T-cell (primary cell): Measurements from ENCODE around the gene EVI5. TPM values are rescaled to one million over a fixed set of nuclear protein-coding genes. Genes with fewer than 3 reads are reported as not detected.
"Not testable (repeated sequence)": the region's sequence is repeated elsewhere in the genome, so short reads cannot be mapped to it uniquely, and the experiment has no call there.

ENCODE experiments used
- ATAC-seq, 4 experiments: fragments of 200-7000 bp in 3 of 4; fragments of 150-1000 bp in 1 of 4; cut with Tn5 transposase; replicated peaks in 1 of 4; 1 replicate in 3 of 4; 2 replicates in 1 of 4; pipeline ENCODE4 v1.10.0; 2021; ENCODE audit warnings: moderate library complexity in 3 of 4, mild to moderate bottlenecking in 2 of 4, moderate number of reproducible peaks in 1 of 4
- CTCF ChIA-PET, 2 donors: fragments of 300-600 bp; sonication (Branson Sonifier 250); formaldehyde crosslinking; loops; one replicate each; lab custom pipeline; 2022; ENCODE audit warnings: antibody characterized with exemption in 2 of 2; lab: Charles Lee
- POLR2A ChIA-PET, 2 donors: fragments of 300-600 bp; sonication (Branson Sonifier 250); formaldehyde crosslinking; loops; one replicate each; lab custom pipeline; 2022; ENCODE audit warnings: antibody characterized with exemption in 2 of 2; lab: Charles Lee
- DNase-seq, 35 experiments: peaks; one replicate each; pipeline versions ENCODE4 v3.0.0 to v3.0.0-alpha.2; 2013 to 2023
- H3K27ac ChIP-seq: one replicate; pipeline ENCODE4 v1.5.1; 2013; ENCODE audit warnings: low read length
- H3K27me3 ChIP-seq, 2 experiments: replicated peaks in 1 of 2; 1 replicate in 1 of 2; 2 replicates in 1 of 2; pipeline versions ENCODE4 v1.6.1 to v1.7.0; 2013; ENCODE audit warnings: low read length in 1 of 2, mixed read lengths in 1 of 2; ENCODE audit not compliant: control insufficient read depth in 2 of 2, insufficient read depth in 2 of 2; ENCODE audit errors: extremely low read depth in 1 of 2
- H3K36me3 ChIP-seq, 2 donors: 1 replicate in 1 of 2; 2 replicates in 1 of 2; pipeline versions ENCODE4 v1.6.1 to v1.7.0; 2013; ENCODE audit warnings: low read length in 1 of 2; ENCODE audit not compliant: control insufficient read depth in 2 of 2, insufficient read depth in 1 of 2; ENCODE audit errors: extremely low read depth in 1 of 2
- H3K4me1 ChIP-seq, 2 experiments: 1 replicate in 1 of 2; 2 replicates in 1 of 2; pipeline versions ENCODE4 v1.6.1 to v1.7.0; 2013; ENCODE audit warnings: low read length in 2 of 2, mixed read lengths in 1 of 2; ENCODE audit not compliant: insufficient read depth in 2 of 2, control insufficient read depth in 1 of 2; ENCODE audit errors: extremely low read depth in 1 of 2
- H3K4me3 ChIP-seq, 2 donors: 1 replicate in 1 of 2; 2 replicates in 1 of 2; pipeline versions ENCODE4 v1.5.1 to v1.7.0; 2013; ENCODE audit warnings: mild to moderate bottlenecking in 2 of 2, low read length in 1 of 2, moderate library complexity in 1 of 2; ENCODE audit not compliant: control insufficient read depth in 1 of 2; ENCODE audit errors: extremely low read depth in 1 of 2
- H3K9me3 ChIP-seq: 2 replicates; pipeline ENCODE4 v1.7.0; 2013
- H3K27ac Mint-ChIP-seq, 2 donors: one replicate each; pipeline ENCODE4 v1.8.0; 2020 to 2021; ENCODE audit warnings: mild to moderate bottlenecking in 2 of 2, mixed read lengths in 2 of 2
- H3K27me3 Mint-ChIP-seq, 2 donors: one replicate each; pipeline ENCODE4 v1.8.0; 2021 to 2022; ENCODE audit warnings: mixed read lengths in 2 of 2
- H3K36me3 Mint-ChIP-seq: one replicate; pipeline ENCODE4 v1.8.0; 2021; ENCODE audit warnings: mixed read lengths
- H3K4me1 Mint-ChIP-seq, 3 donors: one replicate each; pipeline ENCODE4 v1.8.0; 2020 to 2022; ENCODE audit warnings: mixed read lengths in 3 of 3, mild to moderate bottlenecking in 1 of 3
- H3K4me3 Mint-ChIP-seq, 3 donors: one replicate each; pipeline ENCODE4 v1.8.0; 2020 to 2022; ENCODE audit warnings: mild to moderate bottlenecking in 3 of 3, mixed read lengths in 3 of 3, moderate library complexity in 3 of 3
- H3K9me3 Mint-ChIP-seq, 3 donors: one replicate each; pipeline ENCODE4 v1.8.0; 2020 to 2022; ENCODE audit warnings: mixed read lengths in 3 of 3
- WGBS: methylation state at CpG from one replicate; pipeline ENCODE4 v1.1.5; 2013; ENCODE audit warnings: missing lambda C conversion rate; ENCODE audit not compliant: insufficient coverage; 5-methylcytosine and 5-hydroxymethylcytosine counted together
- total RNA-seq, 35 experiments: library from RNA in 6 of 35; stranded (reverse) in 6 of 35; fragments of 120-200 nt in 1 of 35; gene quantifications; one replicate each; pipeline versions ENCODE4 v1.2.1 to v1.2.4 and lab custom pipeline; 2013 to 2026

EVI5 gene
- total RNA-seq, 5 donors from 2014 or later (not counting 1 experiment from before 2014, with no cell fraction given) = 1.5 to 2.4 (median 2.0) TPM

DNA sequence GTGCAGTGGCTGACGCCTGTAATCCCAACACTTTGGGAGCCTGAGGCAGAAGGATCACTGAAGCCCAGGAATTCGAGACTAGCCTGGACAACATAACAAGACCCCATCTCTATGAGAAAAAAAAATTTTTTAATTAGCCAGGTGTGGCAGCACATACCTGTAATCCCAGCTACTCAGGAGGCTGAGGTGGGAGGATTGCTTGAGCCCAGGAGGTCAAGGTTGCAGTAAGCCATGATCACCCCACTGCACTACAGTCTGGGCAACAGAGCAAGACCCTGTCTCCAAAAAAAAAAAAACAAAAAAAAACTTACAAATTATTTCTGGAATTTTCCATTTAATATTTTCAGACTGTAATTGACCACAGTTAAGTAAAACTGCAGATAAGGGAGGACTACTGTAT lies 11.2 kb downstream of the EVI5 start:
- CTCF ChIA-PET = not testable (repeated sequence)

GRCh38 chr1:92769856-92770255 lies 15.1 kb downstream of the EVI5 start:
- Histone ChIP-seq H3K4me3 (no peak overlapping the region), H3K4me1 (no peaks in the 10 kb centered on the region), H3K9me3 (no peaks in the 10 kb centered on the region), H3K36me3 (no peaks in the 10 kb centered on the region), H3K27ac (no peak overlapping the region), H3K27me3 (peaks cover 2 to 9% of the 10 kb centered on the region in 2 experiments)
- ChIA-PET POLR2A (no interaction called here), CTCF (no interaction called here)
- H3K4me1 Mint-ChIP-seq = no peaks in the 10 kb centered on the region
- peaks cover 9% of the 10 kb centered on the region for H3K36me3 Mint-ChIP-seq
- H3K27ac Mint-ChIP-seq = no peak overlapping the region
- H3K27me3 Mint-ChIP-seq = peaks cover 7 to 10% of the 10 kb centered on the region in 2 donors
- H3K4me3 Mint-ChIP-seq = no peak overlapping the region
- no peak for ATAC-seq
- no peak for DNase-seq
- WGBS = no CpG with 5 or more reads among the region's 3 CpGs
- H3K9me3 Mint-ChIP-seq = peaks cover 0 to 14% (median 7%) of the 10 kb centered on the region in 3 donors

More for the DNA sequence above, 11.2 kb downstream of the EVI5 start:
- no CpG with 5 or more reads among the region's 2 CpGs for WGBS
- H3K4me1 Mint-ChIP-seq, H3K9me3 Mint-ChIP-seq, H3K27me3 ChIP-seq, H3K27ac ChIP-seq, ATAC-seq, DNase-seq, H3K27ac Mint-ChIP-seq, H3K9me3 ChIP-seq, H3K4me3 Mint-ChIP-seq, H3K36me3 ChIP-seq, H3K4me1 ChIP-seq, POLR2A ChIA-PET, H3K4me3 ChIP-seq: not testable (repeated sequence)
- Mint-ChIP-seq H3K36me3 (peaks cover 13% of the 10 kb centered on the region), H3K27me3 (peaks cover 19 to 20% of the 10 kb centered on the region in 2 donors)

- Mint-ChIP-seq H3K4me1 (no peaks in the 10 kb centered on the region), H3K9me3 (peaks cover 0 to 14% (median 7%) of the 10 kb centered on the region in 3 donors), H3K27ac (no peak overlapping the region), H3K36me3 (peaks cover 9% of the 10 kb centered on the region), H3K4me3 (no peak overlapping the region), H3K27me3 (peaks cover 7 to 10% of the 10 kb centered on the region in 2 donors)
- ChIA-PET CTCF (interaction anchor here in 1 of 2 donors (0.6 kb wide), 1 partner anchor 11 kb away, joined by 4 read pairs; no protein-coding TSS in a partner anchor), POLR2A (no interaction called here)
- ATAC-seq = no peak
- H3K4me3 ChIP-seq = no peak overlapping the region
- H3K27ac ChIP-seq = no peak overlapping the region
- no peaks in the 10 kb centered on the region for H3K36me3 ChIP-seq
- DNase-seq = no peak
- no peaks in the 10 kb centered on the region for H3K4me1 ChIP-seq
- H3K27me3 ChIP-seq = peaks cover 0 to 9% of the 10 kb centered on the region in 2 experiments
- no peaks in the 10 kb centered on the region for H3K9me3 ChIP-seq
Observed at GRCh38 chr1:92768915-92769314, 16.0 kb downstream of the EVI5 start.

DNA sequence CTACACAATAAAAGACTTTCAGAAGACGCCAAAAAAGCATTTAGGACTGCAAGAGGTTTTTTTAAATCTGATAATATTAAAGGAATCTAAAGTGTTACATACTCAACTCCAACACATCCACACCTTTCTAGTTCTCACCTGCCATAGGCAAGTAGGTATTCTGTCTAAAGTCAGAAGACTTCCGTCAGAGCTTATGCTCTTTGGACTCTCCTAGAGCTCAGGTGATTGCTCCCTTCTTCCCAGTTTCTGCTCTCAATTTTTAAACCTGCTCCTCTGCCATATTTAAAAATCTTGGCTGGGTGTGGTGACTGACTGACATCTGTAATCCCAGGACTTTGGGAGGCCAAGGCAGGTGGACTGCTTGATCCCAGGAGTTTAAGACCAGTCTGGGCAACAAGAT lies 16.6 kb downstream of the EVI5 start:
- ChIA-PET POLR2A (no interaction called here), CTCF (no interaction called here)
- Histone ChIP-seq H3K9me3 (no peaks in the 10 kb centered on the region), H3K4me3 (no peak overlapping the region), H3K27ac (no peak overlapping the region), H3K27me3 (peaks cover 0 to 9% of the 10 kb centered on the region in 2 experiments), H3K4me1 (no peaks in the 10 kb centered on the region), H3K36me3 (no peaks in the 10 kb centered on the region)
- Mint-ChIP-seq H3K27me3 (peaks cover 7 to 10% of the 10 kb centered on the region in 2 donors), H3K27ac (no peak overlapping the region), H3K4me1 (no peaks in the 10 kb centered on the region), H3K36me3 (peaks cover 9% of the 10 kb centered on the region), H3K9me3 (peaks cover 0 to 14% (median 7%) of the 10 kb centered on the region in 3 donors), H3K4me3 (no peak overlapping the region)
- no CpG with 5 or more reads among the region's 2 CpGs for WGBS
- ATAC-seq (no peak), DNase-seq (no peak)

GRCh38 chr1:92764116-92764515 lies 20.8 kb downstream of the EVI5 start:
- Mint-ChIP-seq H3K36me3 (peaks cover 4% of the 10 kb centered on the region), H3K4me3 (no peak overlapping the region), H3K4me1 (no peaks in the 10 kb centered on the region), H3K27me3 (peaks cover 0 to 5% of the 10 kb centered on the region in 2 donors), H3K27ac (no peak overlapping the region), H3K9me3 (peaks cover 0 to 13% (median 7%) of the 10 kb centered on the region in 3 donors)
- CTCF ChIA-PET = no interaction called here
- no peaks in the 10 kb centered on the region for H3K9me3 ChIP-seq
- DNase-seq (no peak), ATAC-seq (no peak)
- H3K27me3 ChIP-seq = peaks cover 0 to 2% of the 10 kb centered on the region in 2 experiments
- no peaks in the 10 kb centered on the region for H3K4me1 ChIP-seq
- POLR2A ChIA-PET = no interaction called here
- no peaks in the 10 kb centered on the region for H3K36me3 ChIP-seq
- no peak overlapping the region for H3K27ac ChIP-seq
- no peak overlapping the region for H3K4me3 ChIP-seq
- no CpG with 5 or more reads among the region's 3 CpGs for WGBS

DNA sequence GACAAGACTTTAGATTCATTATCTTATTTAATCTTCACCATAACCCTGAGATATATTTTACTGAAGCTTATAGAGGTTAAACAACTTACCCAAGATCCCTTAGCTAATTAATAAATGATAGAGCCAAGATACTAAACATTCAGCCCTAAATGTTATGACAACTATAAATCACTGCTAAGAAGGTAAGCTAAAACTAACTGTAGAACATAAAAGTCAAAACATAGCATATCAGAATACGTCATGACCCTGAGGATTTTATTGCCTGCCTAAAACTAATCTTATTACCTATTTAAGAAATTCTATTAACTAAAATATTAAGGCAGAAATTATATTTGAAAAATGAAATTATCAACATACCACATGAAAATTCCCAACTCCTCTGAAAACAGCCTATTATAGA lies 22.6 kb downstream of the EVI5 start:
- H3K9me3 ChIP-seq = no peaks in the 10 kb centered on the region
- peaks cover 0 to 4% of the 10 kb centered on the region in 2 experiments for H3K27me3 ChIP-seq
- no peaks in the 10 kb centered on the region for H3K36me3 ChIP-seq
- H3K4me1 ChIP-seq = no peaks in the 10 kb centered on the region
- Mint-ChIP-seq H3K27me3 (peaks cover 0 to 9% of the 10 kb centered on the region in 2 donors), H3K4me3 (no peak overlapping the region), H3K27ac (no peak overlapping the region), H3K4me1 (no peaks in the 10 kb centered on the region), H3K36me3 (no peaks in the 10 kb centered on the region), H3K9me3 (peaks cover 0 to 5% (median 0%) of the 10 kb centered on the region in 3 donors)
- WGBS = no CpG with 5 or more reads among the region's 1 CpG
- H3K27ac ChIP-seq = no peak overlapping the region
- CTCF ChIA-PET = interaction anchor here in 1 of 2 donors (0.6 kb wide), 1 partner anchor 685 kb away, joined by 3 read pairs; no protein-coding TSS in a partner anchor
- POLR2A ChIA-PET = no interaction called here
- ATAC-seq = no peak
- no peak overlapping the region for H3K4me3 ChIP-seq
- DNase-seq = no peak

DNA sequence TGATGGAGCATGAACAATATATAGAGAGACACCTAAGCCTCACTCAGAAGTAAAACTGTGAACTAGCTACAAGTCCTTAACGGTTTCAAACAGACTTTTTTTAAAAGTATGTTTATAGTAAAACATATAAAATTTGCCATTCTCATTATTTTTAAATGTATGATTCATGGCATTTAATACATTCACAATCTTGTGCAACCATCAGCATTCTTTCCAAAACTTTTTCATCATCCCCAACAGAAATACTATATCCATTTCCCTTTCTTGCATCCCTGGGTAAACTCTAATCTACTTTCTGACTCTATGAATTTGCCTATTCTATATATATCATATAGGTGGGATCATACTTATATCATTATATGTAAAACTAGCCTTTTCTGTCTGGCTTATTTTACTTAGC lies 25.5 kb downstream of the EVI5 start:
- Mint-ChIP-seq H3K4me1 (no peaks in the 10 kb centered on the region), H3K27ac (no peak overlapping the region)
- no peak for ATAC-seq

More for the DNA sequence above, 25.5 kb downstream of the EVI5 start:
- no peak for DNase-seq
- Histone ChIP-seq H3K27ac (no peak overlapping the region), H3K27me3 (peaks cover 0 to 4% of the 10 kb centered on the region in 2 experiments), H3K4me3 (no peak overlapping the region), H3K9me3 (no peaks in the 10 kb centered on the region), H3K4me1 (no peaks in the 10 kb centered on the region), H3K36me3 (no peaks in the 10 kb centered on the region)
- Mint-ChIP-seq H3K9me3 (no peaks in the 10 kb centered on the region), H3K4me3 (no peak overlapping the region), H3K27me3 (peaks cover 0 to 10% of the 10 kb centered on the region in 2 donors), H3K36me3 (no peaks in the 10 kb centered on the region)
- ChIA-PET CTCF (no interaction called here), POLR2A (no interaction called here)
- WGBS = no CpG with 5 or more reads among the region's 1 CpG
